Mucosa of descending colon (tissue), 3 donors: ENCODE results near the gene OST4. TPM values are rescaled to one million over a fixed set of nuclear protein-coding genes. Genes with fewer than 3 reads are reported as not detected.

Source experiments
- ATAC-seq: fragments of 200-7000 bp; cut with Tn5 transposase; one replicate; pipeline ENCODE4 v1.9.1; 2020; ENCODE audit warnings: mild to moderate bottlenecking, moderate library complexity
- DNase-seq, 3 donors: peaks; one replicate each; pipeline ENCODE4 v3.0.0-alpha.2; 2020
- H3K36me3 ChIP-seq: fragments of 200-600 bp; one replicate; pipeline ENCODE4 v1.8.0; 2021; ENCODE audit warnings: low read depth, mild to moderate bottlenecking
- H3K4me1 ChIP-seq: fragments of 200-600 bp; one replicate; pipeline ENCODE4 v1.8.0; 2021; ENCODE audit warnings: low read depth, mild to moderate bottlenecking
- H3K4me3 ChIP-seq: fragments of 200-600 bp; one replicate; pipeline ENCODE4 v1.8.0; 2021; ENCODE audit warnings: mild to moderate bottlenecking
- H3K9me3 ChIP-seq: fragments of 200-600 bp; one replicate; pipeline ENCODE4 v1.8.0; 2021; ENCODE audit warnings: mild to moderate bottlenecking
- intact Hi-C, 2 donors: fragments of 100-400 bp; cut with DNase I in 1 of 2; cut with micrococcal nuclease in 1 of 2; formaldehyde crosslinking; loops; one replicate each; pipeline versions ENCODE4 v1.11.0 to v1.11.1; 2022; cut with DNase I, micrococcal nuclease
- total RNA-seq, 3 donors: library from RNA; stranded (reverse); fragmentation: NEBNext Ultra II Directional in 2 of 3; extraction: Animal tissue kit (Norgen Biotek cat#: 25700) in 2 of 3; gene quantifications; one replicate each; pipeline versions ENCODE4 v1.2.1 to v1.2.4, GENCODE V29; 2021 to 2023
- TF ChIP-seq, protein P1 (sequence below): fragments of 200-600 bp; IDR thresholded peaks from one replicate; pipeline ENCODE4 v1.8.0; 2022; ENCODE audit warnings: antibody characterized with exemption, mild to moderate bottlenecking
- donor health status: DM: no; HTN: no; CAD: no; lungs with moderate emphysema.
- donor health status: DM: no; HTN: no; CAD: no.
- donor health status: DM: no; HTN: yes; CAD: no.

The OST4 gene
- total RNA-seq, 3 donors from 2014 or later, result 245 to 280 (median 254) TPM

DNA sequence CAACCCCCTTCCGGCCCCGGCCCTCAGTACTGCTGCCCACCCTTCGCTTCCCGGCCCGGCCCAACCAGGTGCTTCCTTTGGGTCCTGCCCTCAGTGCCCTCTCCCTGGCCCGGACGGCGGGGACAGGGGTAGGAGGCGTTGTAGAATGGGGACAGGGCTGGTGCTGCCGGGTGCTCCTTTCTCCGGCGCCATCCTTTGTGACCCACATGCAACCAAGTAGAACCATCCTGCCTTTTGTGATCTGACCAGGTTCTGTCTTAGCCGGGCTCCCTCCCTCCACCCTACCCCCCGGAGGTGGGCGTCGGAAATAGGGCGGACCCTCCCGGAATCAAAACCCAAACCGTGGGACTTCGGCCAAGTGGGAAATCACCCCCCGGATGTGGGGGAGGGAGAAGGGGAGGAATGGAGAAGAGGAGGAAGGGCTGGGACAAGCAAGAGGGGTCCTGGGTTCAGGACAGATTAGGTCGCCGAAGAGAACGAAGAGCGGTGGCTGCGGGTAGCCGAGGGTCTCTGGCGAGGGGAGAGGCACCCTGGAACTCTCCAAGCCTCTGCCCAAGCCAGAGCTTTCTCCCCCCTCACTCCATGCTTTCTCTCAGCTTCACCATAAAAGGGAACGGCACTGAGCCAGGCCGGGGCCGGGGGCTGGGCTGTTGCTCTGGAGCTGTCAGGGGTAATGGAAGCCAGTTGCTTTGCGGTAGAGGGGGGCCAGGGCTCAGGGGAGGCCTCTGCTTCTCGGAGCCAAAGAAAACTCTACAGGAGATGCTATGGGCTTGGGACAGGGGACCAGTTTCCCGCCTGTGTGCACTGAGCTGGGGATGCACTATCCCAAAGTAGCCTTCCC is 756 bp upstream of the OST4 start:
- DNase-seq (peak; percentile 66 to 75 (median 74)), ATAC-seq (peak; percentile 19)
- Histone ChIP-seq H3K36me3 (no peaks in the 10 kb centered on the region), H3K4me3 (peak overlapping the region; percentile 55), H3K4me1 (peaks cover 24% of the 10 kb centered on the region), H3K9me3 (no peaks in the 10 kb centered on the region)
- intact Hi-C loops, result no loop called here
- TF ChIP-seq, protein P1, sequence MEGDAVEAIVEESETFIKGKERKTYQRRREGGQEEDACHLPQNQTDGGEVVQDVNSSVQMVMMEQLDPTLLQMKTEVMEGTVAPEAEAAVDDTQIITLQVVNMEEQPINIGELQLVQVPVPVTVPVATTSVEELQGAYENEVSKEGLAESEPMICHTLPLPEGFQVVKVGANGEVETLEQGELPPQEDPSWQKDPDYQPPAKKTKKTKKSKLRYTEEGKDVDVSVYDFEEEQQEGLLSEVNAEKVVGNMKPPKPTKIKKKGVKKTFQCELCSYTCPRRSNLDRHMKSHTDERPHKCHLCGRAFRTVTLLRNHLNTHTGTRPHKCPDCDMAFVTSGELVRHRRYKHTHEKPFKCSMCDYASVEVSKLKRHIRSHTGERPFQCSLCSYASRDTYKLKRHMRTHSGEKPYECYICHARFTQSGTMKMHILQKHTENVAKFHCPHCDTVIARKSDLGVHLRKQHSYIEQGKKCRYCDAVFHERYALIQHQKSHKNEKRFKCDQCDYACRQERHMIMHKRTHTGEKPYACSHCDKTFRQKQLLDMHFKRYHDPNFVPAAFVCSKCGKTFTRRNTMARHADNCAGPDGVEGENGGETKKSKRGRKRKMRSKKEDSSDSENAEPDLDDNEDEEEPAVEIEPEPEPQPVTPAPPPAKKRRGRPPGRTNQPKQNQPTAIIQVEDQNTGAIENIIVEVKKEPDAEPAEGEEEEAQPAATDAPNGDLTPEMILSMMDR, result no peak

DNA sequence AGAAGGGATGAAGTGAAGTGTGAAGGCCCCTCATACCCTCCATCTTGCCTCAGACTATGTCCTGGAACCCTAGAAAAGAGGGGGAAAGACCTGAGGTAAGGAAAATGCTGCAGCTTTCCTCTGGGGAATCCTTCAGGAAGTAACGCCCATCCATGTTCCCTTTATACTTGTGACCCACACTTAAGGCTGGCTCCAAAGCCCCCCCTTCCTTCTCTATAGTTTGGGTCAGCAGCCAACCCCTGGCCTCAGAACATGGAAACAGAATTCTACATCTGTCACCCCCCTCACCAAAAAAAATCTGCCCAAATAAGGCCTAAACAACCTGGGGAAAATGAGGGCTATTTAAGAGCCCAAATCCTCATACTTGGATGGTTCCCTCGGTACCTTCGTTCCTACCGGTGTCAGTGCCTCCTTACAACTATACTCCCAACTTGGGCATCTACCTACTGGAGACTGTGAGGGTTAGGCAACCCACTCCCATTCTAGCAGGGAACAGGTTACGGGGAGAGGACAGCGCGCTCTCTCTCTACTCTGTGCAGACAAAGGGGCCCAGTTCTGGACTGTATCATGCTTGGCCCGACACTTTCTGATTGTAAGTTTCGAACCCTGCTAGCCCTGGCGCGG is 689 bp downstream of the OST4 start:
- Histone ChIP-seq H3K9me3 (no peaks in the 10 kb centered on the region), H3K4me3 (peak overlapping the region; percentile 55), H3K36me3 (no peaks in the 10 kb centered on the region), H3K4me1 (peaks cover 24% of the 10 kb centered on the region)
- TF ChIP-seq, protein P1, result no peak
- intact Hi-C loops, result no loop called here
- ATAC-seq (no peak), DNase-seq (no peak)

DNA sequence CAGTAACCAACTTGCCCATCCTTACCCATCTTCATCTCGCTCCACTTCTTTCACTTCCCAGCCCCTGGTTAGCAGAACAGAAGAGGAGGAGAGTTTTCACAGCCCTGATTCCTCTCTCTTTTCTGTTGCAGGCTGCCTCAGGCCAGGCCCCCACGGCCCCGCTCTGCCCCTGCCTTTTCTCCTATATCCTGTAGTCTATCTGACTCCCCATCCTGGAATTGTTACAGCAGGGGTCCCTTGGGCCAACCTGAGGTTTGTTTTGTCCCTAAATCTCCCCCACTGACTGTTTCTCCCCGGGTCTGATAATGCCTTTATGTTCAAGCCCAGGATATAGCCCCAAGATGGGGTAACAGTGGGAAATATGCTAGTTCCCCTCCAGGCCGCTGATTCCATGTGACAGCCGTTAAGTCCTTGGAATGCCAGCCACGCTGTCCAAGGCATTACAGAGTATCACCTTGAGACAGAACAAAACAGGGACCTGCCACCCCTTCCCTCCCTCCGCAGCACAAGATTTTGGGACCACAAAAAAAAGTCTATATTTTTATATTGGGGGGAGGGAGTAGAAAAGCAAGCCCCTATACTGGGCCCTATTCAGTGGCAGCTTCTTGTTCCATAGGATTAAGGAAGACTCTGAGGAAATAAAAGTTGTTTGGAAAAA is 1.4 kb downstream of the OST4 start:
- ATAC-seq (no peak), DNase-seq (no peak)
- intact Hi-C loops, result no loop called here
- TF ChIP-seq, protein P1, result no peak
- no peaks in the 10 kb centered on the region for H3K9me3 ChIP-seq
- peaks cover 24% of the 10 kb centered on the region for H3K4me1 ChIP-seq
- no peak overlapping the region for H3K4me3 ChIP-seq
- no peaks in the 10 kb centered on the region for H3K36me3 ChIP-seq

DNA sequence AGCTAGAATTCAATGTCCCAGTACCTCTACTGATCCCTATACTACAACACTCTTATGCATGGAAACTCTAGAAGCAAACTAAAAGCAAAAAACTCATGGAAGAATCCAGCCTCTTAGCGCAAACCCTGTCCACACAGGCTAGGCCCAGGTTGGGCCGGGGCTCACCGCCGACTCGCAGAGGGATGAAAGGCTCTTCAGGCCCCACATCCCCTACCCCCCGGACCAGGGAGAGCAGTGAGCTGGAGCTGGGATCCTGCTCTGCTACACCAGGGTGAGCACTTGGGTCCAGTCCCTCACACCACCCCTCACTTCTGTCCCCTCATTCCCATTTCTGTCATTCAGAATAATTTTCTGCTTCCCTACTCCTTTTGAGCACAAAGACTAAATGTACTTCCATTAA is 2.0 kb downstream of the OST4 start:
- TF ChIP-seq, protein P1, result no peak
- intact Hi-C loops, result no loop called here
- no peak for ATAC-seq

DNA sequence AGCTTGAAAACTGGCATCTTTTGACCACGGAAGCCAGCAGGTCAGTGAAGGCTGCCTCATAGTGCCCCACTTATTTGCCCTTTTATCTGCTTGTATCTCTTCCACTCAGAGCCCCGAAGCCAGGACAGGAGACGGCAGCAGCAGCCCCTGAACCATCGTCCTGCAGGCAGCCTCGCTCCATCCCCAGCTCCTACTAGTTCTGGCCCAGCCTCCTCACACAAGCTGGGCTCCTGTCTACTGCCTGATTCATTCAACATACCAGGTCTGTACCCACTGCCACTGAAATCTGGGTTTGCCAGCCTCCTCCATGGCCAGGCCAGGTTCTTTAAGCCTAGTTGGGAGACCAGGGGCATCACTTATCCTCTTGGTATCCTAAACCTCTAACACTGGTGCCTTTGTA is 4.1 kb downstream of the OST4 start:
- intact Hi-C loops, result no loop called here
- H3K4me1 ChIP-seq, result peaks cover 12% of the 10 kb centered on the region
- no peaks in the 10 kb centered on the region for H3K9me3 ChIP-seq
- no peak for DNase-seq
- H3K36me3 ChIP-seq, result no peaks in the 10 kb centered on the region
- H3K4me3 ChIP-seq, result no peak overlapping the region
- TF ChIP-seq, protein P1, result no peak
- ATAC-seq, result no peak

More for the DNA sequence above, 2.0 kb downstream of the OST4 start:
- no peaks in the 10 kb centered on the region for H3K36me3 ChIP-seq
- DNase-seq, result no peak
- H3K4me1 ChIP-seq, result peaks cover 17% of the 10 kb centered on the region
- H3K4me3 ChIP-seq, result no peak overlapping the region
- H3K9me3 ChIP-seq, result no peaks in the 10 kb centered on the region
